HL-60/S4 treated with phorbol 12-myristate 13-acetate at 8.2 ng/mL for 4 days and 3 days (cell line): ENCODE measurements around the gene RNF113B.

Source experiments
- in situ Hi-C: fragments of 300-500 bp; cut with MboI; formaldehyde crosslinking; loops from 2 replicates; pipeline ENCODE4 v1.15.0; 2022; ENCODE audit warnings: low sequenced_read_pairs

Gene RNF113B

DNA sequence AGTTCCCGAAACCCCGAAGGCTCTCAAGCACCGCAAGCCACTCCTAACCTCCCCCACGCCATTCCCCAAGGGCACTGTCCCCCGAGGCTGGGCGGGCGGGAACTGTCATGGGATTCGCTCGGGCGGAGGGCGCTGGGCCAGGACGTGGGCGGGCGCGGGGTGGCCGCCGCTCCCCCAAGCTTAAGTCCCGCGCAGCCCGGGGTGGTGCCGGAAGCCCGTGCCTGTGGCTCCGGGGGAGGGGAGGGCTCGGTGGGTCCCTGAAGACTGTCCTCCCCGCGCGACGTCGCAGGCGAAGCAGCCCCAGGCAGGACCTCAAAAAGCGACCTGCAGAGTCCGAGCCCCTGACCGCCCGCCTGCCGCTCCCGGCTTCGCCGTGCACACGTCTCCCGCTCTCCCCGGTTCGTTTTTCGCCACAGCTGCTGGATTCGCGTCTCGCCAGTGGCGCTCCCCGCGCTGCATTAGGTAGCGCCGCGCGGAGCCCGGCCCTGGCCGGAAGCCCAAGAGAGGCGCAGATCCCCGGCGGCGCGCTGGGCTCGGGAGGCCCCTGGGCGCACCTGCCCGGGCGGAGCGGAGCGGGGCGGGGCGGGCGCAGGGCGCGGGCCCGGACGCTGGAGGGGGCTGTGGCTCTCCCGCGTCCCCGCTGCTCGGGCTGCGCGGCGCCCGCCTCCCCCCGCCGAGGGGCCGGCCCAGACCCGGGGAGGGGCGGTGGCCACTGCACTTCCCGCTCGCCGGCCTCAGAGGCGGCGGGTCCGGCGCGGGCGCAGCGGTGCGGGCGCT lies 34.5 kb downstream of the RNF113B start, which contains the start of gene FARP1:
TSS of gene FARP1 (plus strand) at position 715 of the 777 bp plus-strand sequence. CDS start 70,149 bp downstream, outside the sequence.
- in situ Hi-C loops = no loop called here

DNA sequence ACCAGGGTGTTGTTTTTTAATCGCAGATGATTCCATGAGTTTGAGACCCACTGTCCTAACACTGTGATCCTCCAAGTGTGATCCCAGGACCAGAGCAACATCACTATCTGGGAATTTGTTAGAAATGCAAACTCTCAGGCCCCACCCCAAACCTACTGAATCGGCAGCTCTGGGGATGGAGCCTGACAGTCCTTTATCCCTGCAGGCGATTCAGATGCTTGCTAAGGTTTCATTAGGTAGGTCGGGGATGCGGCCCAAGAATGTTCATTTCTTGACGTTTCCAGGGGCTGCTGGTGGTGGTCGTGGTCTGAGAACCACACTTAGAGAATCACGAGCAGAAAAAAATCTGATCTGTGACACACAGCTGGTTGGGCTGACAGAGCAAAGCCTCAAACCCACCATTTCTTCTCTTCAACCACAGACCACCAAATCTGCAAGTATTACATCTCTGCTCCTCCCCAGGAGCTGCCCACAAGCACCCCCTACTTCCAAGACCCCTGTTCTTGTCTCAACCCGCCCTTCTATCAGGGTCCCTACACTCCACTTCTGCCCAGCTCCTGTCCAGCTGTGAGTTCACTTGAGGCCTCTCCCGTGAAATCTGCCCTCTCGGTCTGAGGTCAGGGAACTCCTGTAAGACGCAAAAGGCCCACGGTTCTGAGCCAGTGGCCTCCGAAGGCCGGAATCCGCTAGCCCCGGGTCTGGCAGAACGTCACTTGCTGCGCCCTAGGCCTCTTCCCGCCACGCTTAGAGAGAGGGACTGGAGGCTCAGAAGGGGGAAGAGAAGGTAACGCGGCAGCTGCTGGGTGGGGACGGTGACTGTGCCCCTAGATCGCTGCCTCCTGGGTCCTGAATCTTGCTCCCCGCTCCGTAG lies 35.3 kb downstream of the RNF113B start:
- in situ Hi-C loops = no loop called here

DNA sequence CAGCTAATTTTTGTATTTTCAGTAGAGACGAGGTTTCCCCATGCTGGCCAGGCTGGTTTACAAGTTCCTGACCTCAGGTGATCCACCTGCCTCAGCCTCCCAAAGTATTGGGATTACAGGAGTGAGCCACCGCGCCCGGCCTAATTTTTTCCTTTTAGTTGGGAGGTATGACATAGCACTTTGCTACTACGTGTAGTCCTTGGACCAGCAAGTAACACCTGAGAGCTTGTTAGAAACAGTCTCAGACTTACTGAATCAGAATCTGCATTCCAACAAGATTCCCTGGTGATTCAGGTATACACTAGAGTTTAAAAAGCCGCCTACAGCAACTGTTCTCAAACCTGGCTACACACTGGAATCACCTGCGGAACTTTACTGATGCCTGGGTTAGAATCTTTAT lies 36.0 kb downstream of the RNF113B start:
- in situ Hi-C loops = no loop called here

DNA sequence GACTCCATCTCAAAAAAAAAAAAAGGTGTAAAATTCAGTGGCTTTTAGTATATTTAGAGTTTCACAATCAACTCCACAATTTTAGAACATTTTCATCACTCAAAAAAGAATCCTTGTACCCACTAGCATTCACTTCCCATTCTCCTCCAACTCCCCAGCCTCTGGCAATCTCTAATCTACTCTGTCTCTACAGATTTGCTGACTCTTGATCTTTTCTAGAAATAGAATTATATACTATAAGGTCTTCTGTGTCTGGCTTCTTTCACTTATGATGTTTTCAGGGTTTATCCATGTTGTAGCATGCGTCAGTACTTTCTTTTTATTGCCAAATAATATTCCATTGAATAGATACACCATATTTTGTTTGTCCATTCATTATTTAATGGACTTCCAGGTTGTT lies 42.2 kb downstream of the RNF113B start:
- in situ Hi-C loops = no loop called here

DNA sequence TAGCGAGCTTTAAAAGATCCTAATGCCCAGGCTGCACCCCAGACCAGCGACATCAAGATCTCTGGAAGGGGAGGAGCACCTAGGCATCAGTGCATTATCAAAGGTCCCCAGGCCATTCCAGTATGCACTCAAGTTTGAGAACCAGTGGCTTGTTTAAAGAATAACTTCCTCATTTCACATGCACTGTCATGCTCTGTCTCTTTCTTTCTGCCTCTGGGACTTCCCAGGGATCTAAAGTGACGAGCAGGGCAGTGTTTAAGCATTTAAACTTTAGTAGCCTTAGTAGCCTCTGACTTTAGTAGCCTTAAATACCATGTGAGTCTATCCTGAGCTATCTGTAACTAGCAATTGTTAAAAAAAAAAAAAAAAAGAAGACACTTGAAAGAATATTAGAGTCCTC lies 43.1 kb downstream of the RNF113B start:
- in situ Hi-C loops = no loop called here

DNA sequence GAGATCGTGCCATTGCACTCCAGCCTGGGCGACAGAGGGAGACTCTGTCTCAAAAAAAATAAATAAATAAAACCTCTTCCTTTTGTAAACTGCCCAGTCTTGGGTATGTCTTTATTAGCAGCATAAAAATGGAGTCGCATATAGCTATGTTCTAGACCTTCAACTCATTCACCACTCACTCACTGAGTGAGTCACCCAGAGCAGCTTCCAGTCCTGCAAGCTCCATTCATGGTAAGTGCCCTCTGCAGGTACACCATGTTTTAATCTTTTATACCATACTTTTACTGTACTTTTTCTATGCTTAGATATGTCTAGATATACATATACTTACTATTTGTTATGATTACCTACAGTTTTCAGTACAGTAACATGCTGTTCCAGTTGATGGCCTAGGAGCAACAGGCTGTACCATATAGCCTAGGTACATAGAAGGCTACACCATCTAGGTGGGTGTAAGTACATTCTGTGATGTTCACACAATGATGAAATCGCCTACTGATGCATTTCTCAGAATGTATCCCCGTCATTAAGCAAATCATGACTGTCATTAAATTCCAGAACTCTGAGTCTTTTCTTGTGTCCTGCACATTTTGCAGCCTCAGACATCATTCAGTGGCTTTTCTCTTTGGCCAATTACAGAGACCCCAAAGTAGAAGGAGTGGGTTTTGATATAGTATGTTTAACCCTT lies 47.9 kb downstream of the RNF113B start:
- in situ Hi-C loops = no loop called here
